ENCODE data around the gene SLC25A19. TPM values are rescaled to one million over a fixed set of nuclear protein-coding genes. Genes with fewer than 3 reads are reported as not detected.

The SLC25A19 gene
- total RNA-seq, 2 experiments from 2014 or later = 113 to 144 TPM

DNA sequence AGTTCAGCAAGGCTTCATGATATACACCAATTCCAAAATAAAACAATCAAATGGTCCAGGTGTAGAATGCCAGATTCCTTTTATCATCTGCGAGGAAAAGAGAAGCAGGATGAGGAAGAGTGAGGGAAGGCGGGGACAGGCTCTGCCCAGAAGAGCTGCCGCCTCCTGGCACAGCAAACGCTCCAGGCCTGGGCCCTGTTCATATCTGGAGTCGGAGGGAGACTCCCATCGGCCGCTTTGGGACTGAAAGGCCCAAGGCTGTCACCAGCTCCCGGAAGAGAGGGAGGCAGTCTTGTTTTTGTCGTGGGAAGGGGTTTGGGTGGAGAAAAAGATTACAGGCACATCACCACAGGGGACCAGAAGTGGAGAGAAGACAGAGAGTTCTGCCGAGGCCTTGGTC lies 29.0 kb upstream of the SLC25A19 start:
- POLR2A ChIA-PET = interaction anchor here (0.7 to 23.2 kb wide), 6 partner anchors 20 to 90 kb away, joined by 3 to 393 read pairs (median 8); no protein-coding TSS in a partner anchor

DNA sequence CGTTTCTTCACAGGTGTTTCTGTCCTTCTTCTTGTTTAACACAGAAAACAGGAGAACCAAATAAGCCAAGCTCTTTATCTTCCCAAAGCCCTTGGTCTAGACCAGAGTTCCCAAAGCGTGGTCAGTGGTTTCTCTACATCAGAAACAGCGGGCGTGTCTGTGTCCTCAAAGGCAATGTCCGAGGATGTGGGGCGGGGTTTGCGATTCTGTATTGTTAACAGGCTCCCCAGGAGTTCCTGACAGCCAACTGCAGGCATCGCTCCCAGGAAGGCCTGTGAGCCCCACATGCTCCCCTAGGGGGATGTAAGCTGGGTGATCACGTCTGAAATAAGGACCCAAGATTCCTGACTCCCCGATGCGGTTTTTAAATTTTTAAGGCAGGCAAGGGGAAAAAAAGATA lies 28.4 kb upstream of the SLC25A19 start:
- peak overlapping the region; percentile 92 for H3K27ac ChIP-seq (ENCODE audit: low read depth, low read length, poor library complexity, severe bottlenecking)
- H4K20me1 ChIP-seq (ENCODE audit: insufficient read depth, low read length) = no peaks in the 10 kb centered on the region
- H3K9me3 ChIP-seq (ENCODE audit: low read length) = no peaks in the 10 kb centered on the region
- peaks cover 42% of the 10 kb centered on the region for H3K79me2 ChIP-seq (ENCODE audit: insufficient read depth, low read depth, low read length)
- H3K9me2 ChIP-seq (ENCODE audit: insufficient read depth, low read length) = no peaks in the 10 kb centered on the region
- no TSS peak for BruUV-seq (replicated peaks)
- no peak for DNase-seq (ENCODE audit: low spot score)
- POLR2A ChIA-PET = interaction anchor here (0.6 to 23.2 kb wide), 10 partner anchors 9 to 91 kb away, joined by 3 to 393 read pairs (median 7); partner anchors contain the start of gene SLC25A19
- intact Hi-C loops (cut with micrococcal nuclease; ENCODE audit: unreplicated experiment) = no loop called here
- CTCF ChIA-PET (ENCODE audit: unreplicated experiment) = interaction anchor here (1.1 to 2.2 kb wide), 3 partner anchors 11 to 88 kb away, joined by 3 to 4 read pairs (median 3); partner anchors contain the start of gene GRB2
- no peak overlapping the region for H2AFZ ChIP-seq (ENCODE audit: low read length)
- TF ChIP-seq EZH2phosphoT487 (IDR thresholded peaks at IDR 0.05; ENCODE audit: borderline replicate concordance, low read depth, low read length) = no peak
- TF ChIP-seq, protein P1, sequence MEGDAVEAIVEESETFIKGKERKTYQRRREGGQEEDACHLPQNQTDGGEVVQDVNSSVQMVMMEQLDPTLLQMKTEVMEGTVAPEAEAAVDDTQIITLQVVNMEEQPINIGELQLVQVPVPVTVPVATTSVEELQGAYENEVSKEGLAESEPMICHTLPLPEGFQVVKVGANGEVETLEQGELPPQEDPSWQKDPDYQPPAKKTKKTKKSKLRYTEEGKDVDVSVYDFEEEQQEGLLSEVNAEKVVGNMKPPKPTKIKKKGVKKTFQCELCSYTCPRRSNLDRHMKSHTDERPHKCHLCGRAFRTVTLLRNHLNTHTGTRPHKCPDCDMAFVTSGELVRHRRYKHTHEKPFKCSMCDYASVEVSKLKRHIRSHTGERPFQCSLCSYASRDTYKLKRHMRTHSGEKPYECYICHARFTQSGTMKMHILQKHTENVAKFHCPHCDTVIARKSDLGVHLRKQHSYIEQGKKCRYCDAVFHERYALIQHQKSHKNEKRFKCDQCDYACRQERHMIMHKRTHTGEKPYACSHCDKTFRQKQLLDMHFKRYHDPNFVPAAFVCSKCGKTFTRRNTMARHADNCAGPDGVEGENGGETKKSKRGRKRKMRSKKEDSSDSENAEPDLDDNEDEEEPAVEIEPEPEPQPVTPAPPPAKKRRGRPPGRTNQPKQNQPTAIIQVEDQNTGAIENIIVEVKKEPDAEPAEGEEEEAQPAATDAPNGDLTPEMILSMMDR (conservative IDR thresholded peaks at IDR 0.05; ENCODE audit: low read length) = no peak
- H3K4me3 ChIP-seq (ENCODE audit: low read depth, low read length, poor library complexity, severe bottlenecking) = peak overlapping the region; percentile 10
- H3K36me3 ChIP-seq (ENCODE audit: insufficient read depth, low read length) = peaks cover 69% of the 10 kb centered on the region
- peak overlapping the region; percentile 67 for H3K4me2 ChIP-seq (ENCODE audit: low read length)
- peaks cover 97% of the 10 kb centered on the region for H3K4me1 ChIP-seq (ENCODE audit: insufficient read depth, low read length, poor library complexity, severe bottlenecking)

More for the DNA sequence above, 29.0 kb upstream of the SLC25A19 start:
- no TSS peak for BruUV-seq (replicated peaks)
- Histone ChIP-seq H3K79me2 (ENCODE audit: insufficient read depth, low read depth, low read length) (peaks cover 48% of the 10 kb centered on the region), H3K36me3 (ENCODE audit: insufficient read depth, low read length) (peaks cover 75% of the 10 kb centered on the region), H3K9me2 (ENCODE audit: insufficient read depth, low read length) (no peaks in the 10 kb centered on the region), H3K4me2 (ENCODE audit: low read length) (peak overlapping the region; percentile 67), H3K4me3 (ENCODE audit: low read depth, low read length, poor library complexity, severe bottlenecking) (peak overlapping the region; percentile 51), H3K4me1 (ENCODE audit: insufficient read depth, low read length, poor library complexity, severe bottlenecking) (peaks cover 97% of the 10 kb centered on the region), H2AFZ (ENCODE audit: low read length) (no peak overlapping the region), H4K20me1 (ENCODE audit: insufficient read depth, low read length) (no peaks in the 10 kb centered on the region), H3K9me3 (ENCODE audit: low read length) (no peaks in the 10 kb centered on the region), H3K27ac (ENCODE audit: low read depth, low read length, poor library complexity, severe bottlenecking) (peak overlapping the region; percentile 92)
- intact Hi-C loops (cut with micrococcal nuclease; ENCODE audit: unreplicated experiment) = no loop called here
- TF ChIP-seq EZH2phosphoT487 (IDR thresholded peaks at IDR 0.05; ENCODE audit: borderline replicate concordance, low read depth, low read length) = no peak
- TF ChIP-seq, protein P1 (conservative IDR thresholded peaks at IDR 0.05; ENCODE audit: low read length) = no peak
- CTCF ChIA-PET (ENCODE audit: unreplicated experiment) = interaction anchor here (1.2 to 1.5 kb wide), 2 partner anchors 22 to 29 kb away, joined by 3 to 5 read pairs; partner anchors contain the start of gene SLC25A19
- no peak for DNase-seq (ENCODE audit: low spot score)

DNA sequence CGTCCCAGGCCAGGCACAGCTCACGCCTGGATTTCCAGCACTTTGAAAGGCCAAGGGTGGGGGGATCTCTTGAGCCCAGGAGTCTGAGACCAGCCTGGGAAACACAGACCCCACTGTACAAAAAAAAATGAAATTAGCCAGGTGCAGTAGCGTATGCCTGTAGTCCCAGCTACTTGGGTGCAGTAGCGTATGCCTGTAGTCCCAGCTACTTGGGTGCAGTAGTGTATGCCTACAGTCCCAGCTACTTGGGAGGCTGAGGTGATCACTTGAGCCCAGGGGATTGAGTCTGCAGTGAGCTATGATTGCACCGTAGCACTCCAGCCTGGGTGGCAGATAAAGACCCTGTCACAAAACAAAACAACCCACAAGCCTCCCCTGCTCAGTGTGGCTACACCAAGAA lies 27.0 kb upstream of the SLC25A19 start:
- no peaks in the 10 kb centered on the region for H3K9me3 ChIP-seq (ENCODE audit: low read length)
- H2AFZ ChIP-seq (ENCODE audit: low read length) = no peak overlapping the region
- peaks cover 28% of the 10 kb centered on the region for H3K79me2 ChIP-seq (ENCODE audit: insufficient read depth, low read depth, low read length)
- ChIA-PET POLR2A (interaction anchor here (0.6 to 23.2 kb wide), 15 partner anchors 9 to 592 kb away, joined by 3 to 393 read pairs (median 5); partner anchors contain the start of gene SLC25A19), CTCF (ENCODE audit: unreplicated experiment) (interaction anchor here (0.5 to 2.2 kb wide), 8 partner anchors 16 to 90 kb away, joined by 3 to 5 read pairs (median 3); partner anchors contain the start of genes GRB2 and SLC25A19)
- no peak overlapping the region for H3K4me2 ChIP-seq (ENCODE audit: low read length)
- peak overlapping the region; percentile 92 for H3K27ac ChIP-seq (ENCODE audit: low read depth, low read length, poor library complexity, severe bottlenecking)
- BruUV-seq (replicated peaks) = no TSS peak
- no peaks in the 10 kb centered on the region for H3K9me2 ChIP-seq (ENCODE audit: insufficient read depth, low read length)
- TF ChIP-seq, protein P1 (conservative IDR thresholded peaks at IDR 0.05; ENCODE audit: low read length) = no peak
- no peak for TF ChIP-seq EZH2phosphoT487 (IDR thresholded peaks at IDR 0.05; ENCODE audit: borderline replicate concordance, low read depth, low read length)
- no peaks in the 10 kb centered on the region for H4K20me1 ChIP-seq (ENCODE audit: insufficient read depth, low read length)
- intact Hi-C loops (cut with micrococcal nuclease; ENCODE audit: unreplicated experiment) = no loop called here
- peaks cover 55% of the 10 kb centered on the region for H3K36me3 ChIP-seq (ENCODE audit: insufficient read depth, low read length)
- peaks cover 95% of the 10 kb centered on the region for H3K4me1 ChIP-seq (ENCODE audit: insufficient read depth, low read length, poor library complexity, severe bottlenecking)
- no peak for DNase-seq (ENCODE audit: low spot score)
- H3K4me3 ChIP-seq (ENCODE audit: low read depth, low read length, poor library complexity, severe bottlenecking) = no peak overlapping the region
